Suprapubic skin (tissue), 4 donors: ENCODE measurements around the gene ACSS1. TPM values are rescaled to one million over a fixed set of nuclear protein-coding genes. Genes with fewer than 3 reads are reported as not detected.
A peak's percentile ranks its signal among the peaks of the same experiment; 100 is the strongest.
"Not testable (repeated sequence)": the region's sequence is repeated elsewhere in the genome, so short reads cannot be mapped to it uniquely, and the experiment has no call there.

Source experiments
- DNase-seq, 2 donors: peaks; one replicate each; pipeline ENCODE4 v3.0.0-alpha.2; 2019; ENCODE audit warnings: low spot score in 2 of 2
- H3K27ac ChIP-seq: fragments of 200-600 bp; sonication (generic); one replicate; pipeline ENCODE4 v1.5.1; 2019
- H3K27me3 ChIP-seq: fragments of 200-600 bp; sonication (generic); one replicate; pipeline ENCODE4 v1.5.1; 2019
- H3K36me3 ChIP-seq: fragments of 200-600 bp; sonication (generic); one replicate; pipeline ENCODE4 v1.5.1; 2019
- H3K4me1 ChIP-seq: fragments of 200-600 bp; sonication (generic); one replicate; pipeline ENCODE4 v1.5.1; 2019
- H3K4me3 ChIP-seq: fragments of 200-600 bp; sonication (generic); one replicate; pipeline ENCODE4 v1.5.1; 2019; ENCODE audit warnings: mild to moderate bottlenecking
- H3K9me3 ChIP-seq: fragments of 200-600 bp; sonication (generic); one replicate; pipeline ENCODE4 v1.5.1; 2019
- EP300 ChIP-seq: sonication (generic); formaldehyde crosslinking; IDR thresholded peaks from one replicate; pipeline ENCODE4 v1.6.1; 2017; ENCODE audit warnings: antibody characterized with exemption
- POLR2A ChIP-seq, 2 donors: fragments of 450-650 bp; IDR thresholded peaks; one replicate each; pipeline ENCODE4 v1.6.1; 2017; ENCODE audit warnings: antibody characterized with exemption in 2 of 2, mild to moderate bottlenecking in 2 of 2, moderate library complexity in 2 of 2
- POLR2AphosphoS5 ChIP-seq, 3 donors: sonication (generic); formaldehyde crosslinking; IDR thresholded peaks; one replicate each; pipeline ENCODE4 v1.6.1; 2017; ENCODE audit warnings: antibody characterized with exemption in 3 of 3
- WGBS: methylation state at CpG from one replicate; pipeline ENCODE4 v1.1.5; 2018; 5-methylcytosine and 5-hydroxymethylcytosine counted together
- total RNA-seq, 4 donors: library from RNA; depleted of rRNA; stranded (reverse); fragments of >200 nt; gene quantifications; one replicate each; pipeline ENCODE4 v1.1.0, GENCODE V29; 2016
- TF ChIP-seq, protein P1 (sequence below), 2 donors: fragments of 200-600 bp in 1 of 2; fragments of 450-650 bp in 1 of 2; sonication (generic) in 1 of 2; IDR thresholded peaks; one replicate each; pipeline ENCODE4 v1.5.1; 2016 to 2019; ENCODE audit warnings: antibody characterized with exemption in 2 of 2, mild to moderate bottlenecking in 1 of 2, moderate library complexity in 1 of 2

The ACSS1 gene
- total RNA-seq, 4 donors from 2014 or later, result 29.0 to 80.0 (median 47.6) TPM

DNA sequence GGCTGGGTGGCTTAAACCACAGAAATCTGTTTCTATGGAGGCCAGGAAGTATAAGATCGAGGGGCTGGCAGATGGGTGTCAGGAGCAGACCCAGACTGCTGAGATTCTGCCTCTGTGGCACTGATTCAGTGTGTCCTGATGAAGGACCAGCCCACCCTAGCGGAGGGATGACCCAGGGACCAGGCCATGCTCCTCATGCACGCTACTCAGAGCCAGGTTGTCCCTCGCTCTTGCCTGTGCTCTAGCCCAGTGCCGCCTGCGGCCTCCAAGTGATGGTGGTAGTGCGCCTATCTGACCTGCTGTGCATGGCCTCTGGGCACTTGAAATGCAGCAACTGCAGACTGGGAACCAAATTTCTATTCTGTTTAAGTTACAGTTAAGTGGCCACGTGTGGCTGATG is 52.3 kb downstream of the ACSS1 start:
- peak in 1 of 2 donors; percentile 62 for DNase-seq
- Histone ChIP-seq H3K4me1 (peaks cover 4% of the 10 kb centered on the region), H3K9me3 (no peaks in the 10 kb centered on the region), H3K4me3 (no peak overlapping the region), H3K36me3 (peaks cover 53% of the 10 kb centered on the region), H3K27me3 (no peaks in the 10 kb centered on the region), H3K27ac (no peak overlapping the region)
- TF ChIP-seq EP300 (no peak), POLR2A (IDR thresholded peaks at IDR 0.05) (no peak), POLR2AphosphoS5 (IDR thresholded peaks at IDR 0.05) (no peak)
- TF ChIP-seq, protein P1, sequence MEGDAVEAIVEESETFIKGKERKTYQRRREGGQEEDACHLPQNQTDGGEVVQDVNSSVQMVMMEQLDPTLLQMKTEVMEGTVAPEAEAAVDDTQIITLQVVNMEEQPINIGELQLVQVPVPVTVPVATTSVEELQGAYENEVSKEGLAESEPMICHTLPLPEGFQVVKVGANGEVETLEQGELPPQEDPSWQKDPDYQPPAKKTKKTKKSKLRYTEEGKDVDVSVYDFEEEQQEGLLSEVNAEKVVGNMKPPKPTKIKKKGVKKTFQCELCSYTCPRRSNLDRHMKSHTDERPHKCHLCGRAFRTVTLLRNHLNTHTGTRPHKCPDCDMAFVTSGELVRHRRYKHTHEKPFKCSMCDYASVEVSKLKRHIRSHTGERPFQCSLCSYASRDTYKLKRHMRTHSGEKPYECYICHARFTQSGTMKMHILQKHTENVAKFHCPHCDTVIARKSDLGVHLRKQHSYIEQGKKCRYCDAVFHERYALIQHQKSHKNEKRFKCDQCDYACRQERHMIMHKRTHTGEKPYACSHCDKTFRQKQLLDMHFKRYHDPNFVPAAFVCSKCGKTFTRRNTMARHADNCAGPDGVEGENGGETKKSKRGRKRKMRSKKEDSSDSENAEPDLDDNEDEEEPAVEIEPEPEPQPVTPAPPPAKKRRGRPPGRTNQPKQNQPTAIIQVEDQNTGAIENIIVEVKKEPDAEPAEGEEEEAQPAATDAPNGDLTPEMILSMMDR (IDR thresholded peaks at IDR 0.05), result no peak
- WGBS, result 91% methylated on average over 6 of the region's 8 CpGs

DNA sequence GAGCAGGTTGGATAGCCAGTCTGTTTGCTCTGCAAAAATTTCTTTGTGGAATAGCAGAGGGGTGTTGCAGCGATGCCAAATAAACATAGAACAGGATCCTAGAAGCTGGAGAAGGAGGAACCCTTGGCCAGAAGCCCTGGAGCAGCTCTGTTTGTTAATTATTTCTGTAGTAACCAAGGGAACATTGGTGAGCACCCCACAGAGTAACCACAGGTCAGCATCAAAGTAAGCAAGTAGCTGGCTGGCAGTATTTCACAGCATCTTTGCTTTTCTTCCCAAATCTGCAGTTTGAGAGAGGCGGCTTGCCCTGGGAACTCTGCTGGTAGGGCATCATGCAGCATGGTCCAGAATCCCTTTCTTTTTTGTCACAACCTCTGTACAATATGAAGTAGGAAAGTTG is 52.7 kb downstream of the ACSS1 start:
- Histone ChIP-seq H3K27ac (no peak overlapping the region), H3K36me3 (peaks cover 49% of the 10 kb centered on the region), H3K4me3 (no peak overlapping the region), H3K9me3 (no peaks in the 10 kb centered on the region), H3K27me3 (no peaks in the 10 kb centered on the region), H3K4me1 (peaks cover 8% of the 10 kb centered on the region)
- 62% methylated on average over 2 of the region's 2 CpGs for WGBS
- TF ChIP-seq, protein P1 (IDR thresholded peaks at IDR 0.05), result no peak
- TF ChIP-seq POLR2AphosphoS5 (IDR thresholded peaks at IDR 0.05), result no peak
- DNase-seq, result peak in 1 of 2 donors; percentile 43

DNA sequence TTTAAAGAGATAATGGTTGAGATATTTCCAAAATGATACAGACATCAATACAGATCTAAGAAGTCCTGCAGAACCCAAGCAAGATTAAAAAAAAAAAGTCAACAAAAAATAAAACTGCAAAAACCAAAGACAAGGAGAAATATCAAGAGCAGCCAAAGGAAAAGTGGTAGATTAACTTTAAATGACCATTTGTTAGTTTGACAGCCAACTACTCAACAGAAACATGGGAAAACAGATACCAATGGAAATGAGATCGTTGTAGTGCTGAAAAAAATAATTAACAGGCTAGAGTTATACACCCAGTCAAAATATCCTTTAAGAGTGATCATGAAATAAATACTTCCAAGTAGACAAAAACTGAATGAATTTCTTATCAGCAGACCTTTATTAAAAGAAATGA is 54.9 kb downstream of the ACSS1 start:
- Histone ChIP-seq H3K4me3 (no peak overlapping the region), H3K4me1 (peaks cover 31% of the 10 kb centered on the region), H3K36me3 (peaks cover 27% of the 10 kb centered on the region), H3K27ac (no peak overlapping the region), H3K9me3 (no peaks in the 10 kb centered on the region), H3K27me3 (no peaks in the 10 kb centered on the region)
- no peak for DNase-seq
- TF ChIP-seq POLR2A (IDR thresholded peaks at IDR 0.05) (no peak), EP300 (no peak), POLR2AphosphoS5 (IDR thresholded peaks at IDR 0.05) (no peak)
- WGBS, result 89% methylated on average over 1 of the region's 1 CpG

DNA sequence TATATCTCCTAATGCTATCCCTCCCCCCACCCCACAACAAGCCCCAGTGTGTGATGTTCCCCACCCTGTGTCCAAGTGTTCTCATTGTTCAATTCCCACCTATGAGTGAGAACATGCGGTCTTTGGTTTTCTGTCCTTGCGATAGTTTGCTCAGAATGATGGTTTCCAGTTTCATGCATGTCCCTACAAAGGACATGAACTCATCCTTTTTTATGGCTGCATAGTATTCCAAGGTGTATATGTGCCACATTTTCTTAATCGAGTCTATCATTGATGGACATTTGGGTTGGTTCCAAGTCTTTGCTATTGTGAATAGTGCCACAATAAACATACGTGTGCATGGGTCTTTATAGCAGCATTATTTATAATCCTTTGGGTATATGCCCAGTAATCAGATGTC is 56.6 kb downstream of the ACSS1 start:
- H3K27me3 ChIP-seq, DNase-seq, H3K9me3 ChIP-seq, H3K4me3 ChIP-seq, H3K27ac ChIP-seq: not testable (repeated sequence)
- Histone ChIP-seq H3K4me1 (peaks cover 41% of the 10 kb centered on the region), H3K36me3 (peaks cover 14% of the 10 kb centered on the region)
- 93% methylated on average over 4 of the region's 4 CpGs for WGBS

DNA sequence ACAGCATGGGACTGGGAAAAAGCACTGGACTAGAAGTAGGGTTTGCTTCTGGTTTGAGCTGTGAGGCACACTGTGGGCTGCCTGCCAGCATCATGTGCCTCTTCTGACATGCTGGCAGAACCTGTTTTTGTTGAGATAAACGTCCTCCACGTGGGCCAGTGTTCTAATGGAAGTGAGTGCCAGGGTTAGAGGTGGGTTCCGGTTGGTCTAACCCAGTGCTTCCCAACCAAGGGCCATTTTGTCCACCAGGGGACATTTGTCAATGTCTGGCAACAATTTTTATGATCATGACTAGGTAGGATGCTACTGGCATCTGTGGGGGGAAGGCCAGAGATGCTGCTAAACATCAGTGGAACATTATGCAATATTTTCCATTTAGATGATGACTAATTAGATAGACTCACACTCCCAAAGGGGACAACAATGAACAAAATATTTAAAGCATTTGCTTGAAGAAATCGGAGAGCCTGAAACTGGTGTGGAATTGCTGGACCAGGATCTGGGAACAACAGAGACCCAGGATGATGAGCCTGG is 57.6 kb downstream of the ACSS1 start:
- Histone ChIP-seq H3K27me3 (no peaks in the 10 kb centered on the region), H3K36me3 (peaks cover 4% of the 10 kb centered on the region), H3K4me3 (no peak overlapping the region), H3K27ac (peak overlapping the region; percentile 75), H3K9me3 (no peaks in the 10 kb centered on the region), H3K4me1 (peaks cover 49% of the 10 kb centered on the region)
- no peak for TF ChIP-seq POLR2A (IDR thresholded peaks at IDR 0.05)
- TF ChIP-seq POLR2AphosphoS5 (IDR thresholded peaks at IDR 0.05), result peak in 2 of 3 donors; percentile 65 to 95
- TF ChIP-seq, protein P1 (IDR thresholded peaks at IDR 0.05), result peak in 1 of 2 donors; percentile 28
- TF ChIP-seq EP300, result peak; percentile 51
- WGBS, result 20% methylated on average over 4 of the region's 4 CpGs
- DNase-seq, result peak; percentile 82 to 87

DNA sequence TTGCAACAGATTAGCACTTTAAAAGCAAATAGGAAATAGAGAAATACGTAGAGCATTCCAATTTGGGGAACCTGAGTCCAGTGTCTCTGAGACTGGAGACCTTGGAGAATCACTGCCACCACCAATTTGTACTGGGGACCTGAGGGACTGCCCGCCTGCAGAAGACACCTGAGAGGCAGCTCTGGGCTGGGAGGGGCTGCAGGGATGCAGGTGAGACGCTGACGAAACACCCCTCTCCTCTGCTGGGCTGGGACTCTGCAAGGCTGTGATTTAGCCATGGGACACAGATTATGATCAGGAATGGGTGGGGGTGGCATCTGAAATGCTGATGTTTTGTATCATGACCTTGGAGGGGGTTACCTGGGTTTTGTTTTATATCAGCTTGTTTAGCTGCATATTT is 58.4 kb downstream of the ACSS1 start:
- TF ChIP-seq, protein P1 (IDR thresholded peaks at IDR 0.05), result no peak
- no peak for TF ChIP-seq EP300
- no peak for TF ChIP-seq POLR2AphosphoS5 (IDR thresholded peaks at IDR 0.05)
- TF ChIP-seq POLR2A (IDR thresholded peaks at IDR 0.05), result no peak
- peaks cover 57% of the 10 kb centered on the region for H3K4me1 ChIP-seq
- WGBS, result 85% methylated on average over 4 of the region's 4 CpGs
- no peaks in the 10 kb centered on the region for H3K36me3 ChIP-seq
- H3K9me3 ChIP-seq, result no peaks in the 10 kb centered on the region
- DNase-seq, result peak in 1 of 2 donors; percentile 72
- H3K27ac ChIP-seq, result peak overlapping the region; percentile 75
- H3K4me3 ChIP-seq, result no peak overlapping the region
- H3K27me3 ChIP-seq, result no peaks in the 10 kb centered on the region
